GM12874 (cell line): ENCODE data around the gene NEGR1.

Experiments
- TF ChIP-seq, protein P1 (sequence below): IDR thresholded peaks from 2 replicates; pipeline ENCODE4 v1.5.1; 2011; ENCODE audit warnings: low read depth, mild to moderate bottlenecking, control low read depth, low read length, moderate library complexity; ENCODE audit not compliant: insufficient read depth

The NEGR1 gene

GRCh38 chr1:72037745-72038343 lies 244.5 kb downstream of the NEGR1 start:
- TF ChIP-seq, protein P1, sequence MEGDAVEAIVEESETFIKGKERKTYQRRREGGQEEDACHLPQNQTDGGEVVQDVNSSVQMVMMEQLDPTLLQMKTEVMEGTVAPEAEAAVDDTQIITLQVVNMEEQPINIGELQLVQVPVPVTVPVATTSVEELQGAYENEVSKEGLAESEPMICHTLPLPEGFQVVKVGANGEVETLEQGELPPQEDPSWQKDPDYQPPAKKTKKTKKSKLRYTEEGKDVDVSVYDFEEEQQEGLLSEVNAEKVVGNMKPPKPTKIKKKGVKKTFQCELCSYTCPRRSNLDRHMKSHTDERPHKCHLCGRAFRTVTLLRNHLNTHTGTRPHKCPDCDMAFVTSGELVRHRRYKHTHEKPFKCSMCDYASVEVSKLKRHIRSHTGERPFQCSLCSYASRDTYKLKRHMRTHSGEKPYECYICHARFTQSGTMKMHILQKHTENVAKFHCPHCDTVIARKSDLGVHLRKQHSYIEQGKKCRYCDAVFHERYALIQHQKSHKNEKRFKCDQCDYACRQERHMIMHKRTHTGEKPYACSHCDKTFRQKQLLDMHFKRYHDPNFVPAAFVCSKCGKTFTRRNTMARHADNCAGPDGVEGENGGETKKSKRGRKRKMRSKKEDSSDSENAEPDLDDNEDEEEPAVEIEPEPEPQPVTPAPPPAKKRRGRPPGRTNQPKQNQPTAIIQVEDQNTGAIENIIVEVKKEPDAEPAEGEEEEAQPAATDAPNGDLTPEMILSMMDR: peak; percentile 30; the same call in 1 of the 2 replicates

GRCh38 chr1:72034827-72035226 lies 247.5 kb downstream of the NEGR1 start:
- TF ChIP-seq, protein P1: no peak

GRCh38 chr1:72023063-72023930 lies 259.0 kb downstream of the NEGR1 start:
- TF ChIP-seq, protein P1: no peak

GRCh38 chr1:72018562-72018961 lies 263.8 kb downstream of the NEGR1 start:
- TF ChIP-seq, protein P1: no peak

GRCh38 chr1:72015006-72015405 lies 267.3 kb downstream of the NEGR1 start:
- TF ChIP-seq, protein P1: no peak

GRCh38 chr1:72013161-72013560 lies 269.2 kb downstream of the NEGR1 start:
- TF ChIP-seq, protein P1: no peak

DNA sequence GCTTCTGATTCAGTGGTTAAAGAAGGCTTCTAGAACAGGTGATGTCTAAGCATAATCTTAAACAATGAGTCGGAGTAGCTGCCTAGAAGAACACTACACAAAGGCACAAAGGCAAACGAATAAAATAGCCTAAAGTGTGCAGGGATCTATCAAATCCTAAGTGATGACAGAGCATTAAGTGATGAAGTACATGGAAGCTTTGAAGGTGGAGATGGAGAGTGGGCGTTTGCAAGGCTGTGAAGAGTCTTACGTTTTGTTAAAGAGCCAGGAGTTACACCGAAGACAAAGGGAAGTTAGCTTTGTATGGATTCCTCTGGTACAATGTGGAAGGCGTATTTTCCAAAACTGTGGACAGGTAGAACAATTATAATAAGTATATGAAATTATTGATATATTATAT lies 270.6 kb downstream of the NEGR1 start:
- TF ChIP-seq, protein P1: no peak
